PC-3 (cell line): Measurements from ENCODE around the gene UTP20. TPM values are rescaled to one million over a fixed set of nuclear protein-coding genes. Genes with fewer than 3 reads are reported as not detected.

Experiments used
- ATAC-seq: fragments of 200-7000 bp; cut with Tn5 transposase; 2 replicates; pipeline ENCODE4 v1.9.1; 2020; ENCODE audit warnings: mild to moderate bottlenecking, moderate library complexity
- BruUV-seq: library from RNA; stranded (reverse); fragments of 400-500 nt; replicated peaks from 2 replicates; lab custom pipeline; 2021; lab: Mats Ljungman, UMichigan
- CTCF ChIA-PET: fragments of 300-600 bp; sonication (Branson Sonifier 250); formaldehyde crosslinking; loops from one replicate; lab custom pipeline; 2022; ENCODE audit warnings: antibody characterized with exemption; lab: Charles Lee
- POLR2A ChIA-PET: fragments of 300-600 bp; sonication (Branson Sonifier 250); formaldehyde crosslinking; loops from one replicate; lab custom pipeline; 2022; ENCODE audit warnings: antibody characterized with exemption; ENCODE audit not compliant: unreplicated experiment; lab: Charles Lee
- DNase-seq: peaks from one replicate; pipeline ENCODE4 v3.0.0-alpha.2; 2015
- H2AFZ ChIP-seq: fragments of 300-600 bp; sonication (generic); 2 replicates; pipeline ENCODE4 v1.6.0; 2016; ENCODE audit warnings: antibody characterized with exemption, low read length
- H3F3A ChIP-seq: fragments of 300-600 bp; sonication (generic); one replicate; pipeline ENCODE4 v1.6.0; 2017; ENCODE audit warnings: antibody characterized with exemption, low read length, control low read depth, mild to moderate bottlenecking; ENCODE audit not compliant: unreplicated experiment
- H3K27ac ChIP-seq: fragments of 300-600 bp; sonication (generic); 2 replicates; pipeline ENCODE4 v1.5.1; 2016; ENCODE audit warnings: mild to moderate bottlenecking, low read length
- H3K27me3 ChIP-seq: fragments of 300-600 bp; sonication (generic); 2 replicates; pipeline ENCODE4 v1.6.1; 2016; ENCODE audit warnings: low read length, mixed read lengths
- H3K36me3 ChIP-seq: fragments of 300-600 bp; sonication (generic); 2 replicates; pipeline ENCODE4 v1.6.1; 2016; ENCODE audit warnings: low read depth, mixed run types, low read length, mixed read lengths
- H3K4me1 ChIP-seq: fragments of 300-600 bp; sonication (generic); 2 replicates; pipeline ENCODE4 v1.5.1; 2016; ENCODE audit warnings: low read length; ENCODE audit not compliant: insufficient read depth
- H3K4me2 ChIP-seq: fragments of 300-600 bp; sonication (generic); 2 replicates; pipeline ENCODE4 v1.6.0; 2016; ENCODE audit warnings: low read length
- H3K4me3 ChIP-seq: fragments of 300-600 bp; sonication (generic); 2 replicates; pipeline ENCODE4 v1.5.1; 2016; ENCODE audit warnings: mild to moderate bottlenecking, low read length, mixed read lengths
- H3K79me2 ChIP-seq: fragments of 300-600 bp; sonication (generic); 2 replicates; pipeline ENCODE4 v1.6.1; 2017; ENCODE audit warnings: low read length, mixed read lengths
- H3K9ac ChIP-seq: fragments of 300-600 bp; sonication (generic); 2 replicates; pipeline ENCODE4 v1.6.0; 2016; ENCODE audit warnings: mild to moderate bottlenecking, low read length
- H3K9me2 ChIP-seq: fragments of 300-600 bp; sonication (generic); replicated peaks from 2 replicates; pipeline ENCODE4 v1.6.1; 2016; ENCODE audit warnings: mixed run types, low read length, mixed read lengths
- H3K9me3 ChIP-seq: fragments of 300-600 bp; sonication (generic); 2 replicates; pipeline ENCODE4 v1.6.1; 2016; ENCODE audit warnings: low read length, mixed read lengths
- H4K20me1 ChIP-seq: fragments of 300-600 bp; sonication (generic); 2 replicates; pipeline ENCODE4 v1.6.1; 2016; ENCODE audit warnings: low read length, mixed read lengths
- EZH2 ChIP-seq: fragments of 300-600 bp; sonication (generic); IDR thresholded peaks from one replicate; pipeline ENCODE4 v1.6.1; 2017; ENCODE audit warnings: antibody characterized with exemption, mild to moderate bottlenecking, low read length; ENCODE audit not compliant: unreplicated experiment
- EZH2phosphoT487 ChIP-seq: fragments of 300-600 bp; sonication (generic); IDR thresholded peaks from 2 replicates; pipeline ENCODE4 v1.6.1; 2018; ENCODE audit warnings: mild to moderate bottlenecking, antibody characterized with exemption, low read length, borderline replicate concordance
- intact Hi-C: fragments of 100-400 bp; cut with micrococcal nuclease; formaldehyde crosslinking; loops from 2 replicates; pipeline ENCODE4 v1.9.0; 2023
- total RNA-seq: library from RNA; depleted of rRNA; stranded (reverse); fragments of >200 nt; gene quantifications from 2 replicates; pipeline ENCODE4 v1.2.3, GENCODE V29; 2014
- TF ChIP-seq, protein P1 (sequence below): fragments of 300-600 bp; sonication (generic); conservative IDR thresholded peaks from 2 replicates; pipeline ENCODE4 v1.5.1; 2017; ENCODE audit warnings: antibody characterized with exemption, low read depth, mild to moderate bottlenecking, low read length

UTP20 gene
- total RNA-seq, 1 experiment from 2014 or later: 31.3 TPM

DNA sequence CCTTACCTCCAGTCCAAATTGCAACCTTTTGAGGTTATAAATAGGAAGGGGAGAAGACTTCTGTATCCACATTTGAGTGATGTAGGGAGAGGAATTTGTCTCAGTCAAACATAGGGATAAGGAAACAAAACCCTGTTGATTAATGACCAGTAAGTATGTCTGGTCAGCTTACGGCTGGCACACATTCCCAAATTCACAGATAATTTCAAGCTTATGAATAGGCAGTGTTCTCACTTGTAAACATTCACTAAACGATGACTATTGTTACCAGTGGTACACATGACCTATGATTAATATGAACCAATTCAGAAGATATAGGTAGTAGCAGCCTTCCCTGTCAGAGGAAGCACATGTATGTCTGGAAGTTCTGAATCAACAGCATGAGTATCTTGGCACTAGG lies 36.8 kb upstream of the UTP20 start:
- Histone ChIP-seq H3K79me2 (no peaks in the 10 kb centered on the region), H3K4me2 (no peak overlapping the region), H3K4me1 (no peaks in the 10 kb centered on the region), H3K27me3 (peaks cover 4% of the 10 kb centered on the region; the same call in 1 of the 2 replicates), H4K20me1 (no peaks in the 10 kb centered on the region), H3F3A (no peaks in the 10 kb centered on the region), H3K9me3 (no peaks in the 10 kb centered on the region), H3K36me3 (no peaks in the 10 kb centered on the region), H3K9me2 (no peaks in the 10 kb centered on the region), H2AFZ (no peak overlapping the region), H3K4me3 (no peak overlapping the region), H3K9ac (no peak overlapping the region), H3K27ac (no peak overlapping the region)
- POLR2A ChIA-PET: no interaction called here
- DNase-seq: no peak
- intact Hi-C loops: no loop called here
- BruUV-seq: no TSS peak
- ATAC-seq: no peak
- TF ChIP-seq, protein P1, sequence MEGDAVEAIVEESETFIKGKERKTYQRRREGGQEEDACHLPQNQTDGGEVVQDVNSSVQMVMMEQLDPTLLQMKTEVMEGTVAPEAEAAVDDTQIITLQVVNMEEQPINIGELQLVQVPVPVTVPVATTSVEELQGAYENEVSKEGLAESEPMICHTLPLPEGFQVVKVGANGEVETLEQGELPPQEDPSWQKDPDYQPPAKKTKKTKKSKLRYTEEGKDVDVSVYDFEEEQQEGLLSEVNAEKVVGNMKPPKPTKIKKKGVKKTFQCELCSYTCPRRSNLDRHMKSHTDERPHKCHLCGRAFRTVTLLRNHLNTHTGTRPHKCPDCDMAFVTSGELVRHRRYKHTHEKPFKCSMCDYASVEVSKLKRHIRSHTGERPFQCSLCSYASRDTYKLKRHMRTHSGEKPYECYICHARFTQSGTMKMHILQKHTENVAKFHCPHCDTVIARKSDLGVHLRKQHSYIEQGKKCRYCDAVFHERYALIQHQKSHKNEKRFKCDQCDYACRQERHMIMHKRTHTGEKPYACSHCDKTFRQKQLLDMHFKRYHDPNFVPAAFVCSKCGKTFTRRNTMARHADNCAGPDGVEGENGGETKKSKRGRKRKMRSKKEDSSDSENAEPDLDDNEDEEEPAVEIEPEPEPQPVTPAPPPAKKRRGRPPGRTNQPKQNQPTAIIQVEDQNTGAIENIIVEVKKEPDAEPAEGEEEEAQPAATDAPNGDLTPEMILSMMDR: no peak
- TF ChIP-seq EZH2phosphoT487 (no peak), EZH2 (no peak)
- CTCF ChIA-PET: no interaction called here

DNA sequence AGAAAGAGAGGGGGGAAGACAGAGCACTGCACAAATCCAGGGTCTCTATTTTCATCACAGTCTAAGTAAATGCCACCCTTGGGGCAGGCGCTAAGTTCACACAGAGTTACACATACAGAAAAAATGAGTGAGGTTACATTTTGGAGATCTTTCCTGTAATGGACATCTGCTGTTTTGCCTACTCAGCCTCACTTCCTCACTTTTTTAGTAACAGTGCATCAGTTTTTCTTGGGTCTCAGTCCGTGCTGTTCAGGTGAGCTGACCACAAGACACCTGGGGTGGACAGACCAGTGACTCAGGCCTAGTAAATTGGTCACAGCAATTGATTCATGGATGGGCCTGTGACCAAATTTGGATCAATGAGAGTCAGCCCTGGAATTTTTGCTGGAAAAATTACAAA lies 36.3 kb upstream of the UTP20 start:
- Histone ChIP-seq H2AFZ (no peak overlapping the region), H3K9me2 (no peaks in the 10 kb centered on the region), H3K4me3 (no peak overlapping the region), H4K20me1 (no peaks in the 10 kb centered on the region), H3K27ac (no peak overlapping the region), H3F3A (no peaks in the 10 kb centered on the region), H3K79me2 (no peaks in the 10 kb centered on the region), H3K9me3 (no peaks in the 10 kb centered on the region), H3K4me2 (no peak overlapping the region), H3K36me3 (no peaks in the 10 kb centered on the region), H3K27me3 (peaks cover 9% of the 10 kb centered on the region; the same call in 1 of the 2 replicates), H3K4me1 (no peaks in the 10 kb centered on the region), H3K9ac (no peak overlapping the region)
- intact Hi-C loops: no loop called here
- no peak for ATAC-seq
- ChIA-PET CTCF (no interaction called here), POLR2A (no interaction called here)
- no peak for TF ChIP-seq EZH2phosphoT487
- no peak for TF ChIP-seq EZH2
- TF ChIP-seq, protein P1: no peak
- DNase-seq: no peak
- no TSS peak for BruUV-seq

DNA sequence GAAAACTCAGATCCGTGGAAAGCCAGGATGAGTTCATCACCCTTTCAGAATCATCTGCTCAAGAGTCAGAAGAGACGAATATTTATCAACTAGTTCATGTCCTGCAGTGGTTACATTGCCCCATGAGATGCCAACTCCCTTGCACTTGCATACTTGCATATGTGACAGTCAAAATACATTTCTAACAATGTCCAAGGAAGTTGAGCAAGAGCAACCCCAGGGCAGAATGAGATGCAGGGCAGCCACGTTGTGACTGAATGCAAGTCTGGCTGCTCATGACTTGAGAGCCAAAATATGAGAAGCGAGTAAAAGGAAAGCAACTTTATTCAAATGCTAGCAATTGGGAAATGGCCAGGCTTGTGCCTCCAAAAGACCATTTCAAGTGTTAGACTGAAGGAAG lies 23.6 kb upstream of the UTP20 start:
- TF ChIP-seq, protein P1: no peak
- no peak overlapping the region for H3K4me2 ChIP-seq
- no peak overlapping the region for H3K4me3 ChIP-seq
- H3F3A ChIP-seq: no peaks in the 10 kb centered on the region
- H3K27me3 ChIP-seq: peaks cover 25% of the 10 kb centered on the region; the same call in 1 of the 2 replicates
- ATAC-seq: no peak
- H3K9ac ChIP-seq: no peak overlapping the region
- ChIA-PET POLR2A (no interaction called here), CTCF (no interaction called here)
- intact Hi-C loops: no loop called here
- no peak for DNase-seq
- H3K4me1 ChIP-seq: no peaks in the 10 kb centered on the region
- H3K36me3 ChIP-seq: no peaks in the 10 kb centered on the region
- no TSS peak for BruUV-seq
- H3K27ac ChIP-seq: no peak overlapping the region
- no peaks in the 10 kb centered on the region for H4K20me1 ChIP-seq
- no peaks in the 10 kb centered on the region for H3K79me2 ChIP-seq
- no peaks in the 10 kb centered on the region for H3K9me2 ChIP-seq
- H3K9me3 ChIP-seq: no peaks in the 10 kb centered on the region
- no peak overlapping the region for H2AFZ ChIP-seq
